GM18867 (cell line): ENCODE data around the gene FOCAD.
A peak's percentile ranks its signal among the peaks of the same experiment; 100 is the strongest.
"Not testable (repeated sequence)": the region's sequence is repeated elsewhere in the genome, so short reads cannot be mapped to it uniquely, and the experiment has no call there.

ENCODE experiments used
- ATAC-seq: cut with Tn5 transposase; IDR thresholded peaks from one replicate; pipeline ENCODE4 v1.9.1; 2021; ENCODE audit warnings: mild to moderate bottlenecking, moderate library complexity; ENCODE audit not compliant: unreplicated experiment

FOCAD gene, protein sequence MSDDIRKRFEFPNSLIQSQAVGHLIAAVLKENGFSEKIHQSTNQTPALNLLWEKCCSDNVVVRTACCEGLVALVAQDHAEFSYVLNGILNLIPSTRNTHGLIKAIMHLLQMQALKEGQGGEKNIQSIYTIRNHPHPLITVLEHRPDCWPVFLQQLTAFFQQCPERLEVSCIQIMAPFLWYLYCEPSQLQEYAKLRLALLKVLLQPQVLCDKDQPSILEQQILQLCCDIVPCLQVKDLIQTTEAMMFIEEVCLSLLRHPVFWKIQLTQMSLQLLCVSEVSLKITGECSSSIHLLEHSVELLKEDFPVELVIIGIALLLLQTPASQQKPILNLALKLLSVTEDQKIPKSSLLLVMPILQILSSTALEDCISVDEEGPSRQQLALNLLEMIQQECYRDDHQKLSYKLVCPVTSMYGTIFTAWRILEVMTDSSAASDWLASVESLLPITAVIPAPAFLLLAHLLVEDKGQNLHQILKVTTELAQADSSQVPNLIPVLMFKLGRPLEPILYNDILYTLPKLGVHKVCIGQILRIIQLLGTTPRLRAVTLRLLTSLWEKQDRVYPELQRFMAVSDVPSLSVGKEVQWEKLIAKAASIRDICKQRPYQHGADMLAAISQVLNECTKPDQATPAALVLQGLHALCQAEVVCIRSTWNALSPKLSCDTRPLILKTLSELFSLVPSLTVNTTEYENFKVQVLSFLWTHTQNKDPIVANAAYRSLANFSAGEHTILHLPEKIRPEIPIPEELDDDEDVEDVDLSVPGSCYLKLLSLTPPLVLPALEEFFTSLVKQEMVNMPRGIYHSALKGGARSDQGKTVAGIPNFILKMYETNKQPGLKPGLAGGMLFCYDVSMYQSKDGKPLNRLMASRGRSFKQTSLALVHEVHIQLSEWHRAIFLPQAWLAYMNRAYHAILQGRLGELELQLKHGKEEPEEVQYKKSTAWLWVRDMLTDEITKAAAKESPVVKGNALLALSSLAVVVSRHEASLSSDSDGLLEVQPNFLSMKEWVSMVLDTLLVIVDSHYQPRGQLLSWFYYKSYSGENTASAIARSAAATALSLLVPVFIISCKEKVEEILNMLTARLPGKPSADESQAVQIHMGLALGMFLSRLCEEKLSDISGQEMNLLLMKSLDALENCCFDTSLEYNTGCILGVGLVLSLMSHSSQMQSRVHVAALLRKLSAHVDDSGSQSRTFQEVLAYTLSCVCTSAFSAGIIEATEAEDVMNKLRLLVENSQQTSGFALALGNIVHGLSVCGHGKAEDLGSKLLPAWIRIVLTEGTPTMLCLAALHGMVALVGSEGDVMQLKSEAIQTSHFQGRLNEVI (N-terminal part only)

DNA sequence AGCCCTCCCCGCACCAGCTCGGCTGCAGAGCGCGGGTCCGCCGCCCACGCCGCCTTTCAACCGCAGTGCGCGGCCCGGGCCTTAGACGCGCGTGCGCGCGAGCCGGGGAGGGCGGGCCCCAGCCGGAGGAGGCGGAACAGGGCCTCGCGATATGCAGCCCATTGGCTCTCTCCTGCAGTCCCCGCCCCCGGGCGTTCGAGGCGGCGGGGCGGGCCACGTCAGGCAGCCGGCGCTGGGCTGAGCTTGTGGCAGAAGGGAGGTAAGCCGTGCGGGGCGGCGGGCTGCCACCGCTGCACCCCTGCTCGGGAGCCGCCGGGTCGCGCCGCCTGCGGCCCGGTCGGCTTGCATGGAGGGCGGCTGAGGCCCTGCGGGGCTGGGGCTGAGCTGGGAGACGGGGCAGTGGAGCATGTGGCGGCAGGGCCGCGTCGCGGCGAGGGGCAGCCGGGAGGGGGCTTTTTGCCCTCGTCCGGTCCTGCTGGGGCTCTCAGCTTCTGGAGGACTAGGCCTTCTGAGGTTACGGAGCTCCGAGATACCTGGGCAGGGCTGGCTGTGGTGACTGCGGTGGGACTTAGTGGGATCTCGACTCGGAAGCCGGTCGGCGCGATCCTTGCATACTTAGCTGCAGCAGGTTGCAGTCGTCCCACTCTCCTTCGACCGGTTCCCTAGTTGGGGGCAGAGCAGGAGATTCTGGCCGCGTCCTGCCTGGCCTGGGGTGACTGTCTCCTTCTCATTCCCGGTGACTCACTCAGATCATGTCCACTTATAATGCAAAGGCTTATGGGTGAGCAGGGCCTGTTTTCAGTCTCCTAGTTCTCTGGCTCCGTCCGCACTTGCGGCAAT is at the start of gene FOCAD:
Gene FOCAD (plus strand): TSS at position 225 of the 840 bp plus-strand sequence. CDS start 31,095 bp downstream, outside the sequence.
- ATAC-seq: peak; percentile 98

DNA sequence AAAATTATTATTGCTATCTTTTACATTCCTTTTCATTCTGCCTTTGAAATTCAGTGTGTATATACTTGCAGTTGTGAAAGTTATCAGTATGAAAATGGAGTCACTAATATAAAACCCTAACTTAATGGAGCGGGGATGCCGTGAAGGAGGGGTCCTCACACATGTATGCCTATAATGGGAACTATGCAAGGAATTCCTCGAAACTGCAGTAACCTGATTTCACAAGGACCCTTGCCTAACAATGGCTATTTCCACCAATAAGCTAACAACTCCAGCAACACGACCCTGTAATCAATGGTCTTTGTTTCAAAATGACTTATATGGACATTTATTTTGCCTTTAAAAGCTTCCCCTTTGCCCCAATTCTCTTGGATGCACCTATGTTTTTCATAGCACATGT is 49.2 kb upstream of the FOCAD start:
- ATAC-seq: no peak

DNA sequence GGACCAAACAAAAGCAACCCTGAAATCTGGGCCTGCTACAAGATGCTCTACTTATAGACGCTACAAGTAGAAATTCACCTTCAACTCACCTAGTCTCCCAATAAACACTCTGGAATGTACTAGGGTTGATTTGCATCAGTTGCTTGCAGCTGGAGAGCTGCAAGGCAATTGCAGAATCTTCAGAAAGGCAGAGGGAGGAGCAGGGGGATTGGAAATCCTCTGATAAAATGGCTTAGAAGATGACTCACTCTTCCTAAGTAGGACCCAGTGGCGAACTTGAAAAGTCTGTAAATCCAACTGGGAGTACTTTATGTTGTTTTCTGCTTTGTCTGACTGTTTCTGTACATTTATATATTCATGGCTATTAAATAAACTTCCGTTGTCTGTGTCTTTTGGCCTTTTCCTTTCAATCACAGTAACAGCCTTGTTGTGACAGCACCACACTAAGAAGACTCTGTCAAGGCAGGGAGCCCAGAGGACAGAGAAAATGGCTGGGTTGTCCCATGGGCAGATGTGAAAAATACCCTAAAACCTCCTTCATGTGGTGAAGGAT is 47.1 kb upstream of the FOCAD start:
- no peak for ATAC-seq

DNA sequence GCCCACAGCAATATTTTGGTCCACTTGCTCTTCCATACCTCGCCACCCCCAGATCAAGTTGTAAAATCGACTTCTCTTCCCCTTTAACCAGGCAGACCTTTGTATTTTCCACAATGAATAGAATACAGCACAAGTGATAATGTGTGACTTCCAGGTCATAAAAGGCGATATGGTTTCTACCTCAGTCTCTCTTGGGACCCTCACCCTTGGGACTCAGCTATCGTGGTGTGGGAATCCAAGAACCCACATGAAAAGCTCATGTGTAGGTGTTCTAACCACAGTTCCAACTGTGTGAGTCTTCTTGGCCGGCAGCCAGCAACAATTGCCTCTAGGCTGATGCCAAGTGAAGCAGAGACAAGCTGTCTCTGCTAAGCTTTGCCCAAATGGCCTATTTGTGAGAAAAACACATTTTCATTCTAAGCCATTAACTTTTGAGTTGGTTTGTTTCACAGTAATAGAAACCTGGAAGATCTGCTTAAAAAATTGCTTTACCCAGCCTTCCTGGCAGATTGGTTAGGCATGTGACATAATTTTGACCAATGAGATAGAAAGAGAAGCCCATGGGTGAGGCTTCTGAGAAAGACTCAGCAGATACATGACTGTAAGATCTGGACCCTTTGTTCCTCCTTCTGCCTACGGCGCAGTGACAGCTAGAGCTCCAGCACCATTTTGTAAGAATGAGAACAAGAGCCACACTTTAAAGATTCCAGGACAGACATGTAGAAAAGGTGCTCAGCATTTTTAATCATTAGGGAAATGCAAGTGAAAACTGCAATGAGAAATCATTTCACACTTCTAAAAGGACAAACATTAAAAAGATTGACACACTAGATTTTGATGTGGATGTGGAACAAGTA is 43.5 kb upstream of the FOCAD start:
- ATAC-seq: peak; percentile 87

DNA sequence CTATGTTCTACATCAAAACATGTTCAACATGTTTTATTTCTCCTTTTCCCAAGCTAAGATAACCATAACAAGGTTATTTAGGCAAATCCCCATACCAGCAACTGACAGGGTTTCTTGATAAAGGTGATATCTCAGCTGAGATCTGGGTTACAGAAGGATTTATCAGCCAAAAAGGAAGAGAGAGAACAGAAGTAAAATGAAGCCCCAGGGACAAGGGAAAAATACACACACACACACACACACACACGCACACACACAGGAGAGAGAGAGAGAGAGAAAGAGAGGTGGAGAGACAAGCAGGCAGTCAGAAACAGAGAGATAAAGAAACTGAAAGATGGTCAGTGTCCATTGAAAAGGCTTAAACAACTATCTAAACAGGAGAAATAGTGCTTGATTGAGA is 42.0 kb upstream of the FOCAD start:
- no peak for ATAC-seq

DNA sequence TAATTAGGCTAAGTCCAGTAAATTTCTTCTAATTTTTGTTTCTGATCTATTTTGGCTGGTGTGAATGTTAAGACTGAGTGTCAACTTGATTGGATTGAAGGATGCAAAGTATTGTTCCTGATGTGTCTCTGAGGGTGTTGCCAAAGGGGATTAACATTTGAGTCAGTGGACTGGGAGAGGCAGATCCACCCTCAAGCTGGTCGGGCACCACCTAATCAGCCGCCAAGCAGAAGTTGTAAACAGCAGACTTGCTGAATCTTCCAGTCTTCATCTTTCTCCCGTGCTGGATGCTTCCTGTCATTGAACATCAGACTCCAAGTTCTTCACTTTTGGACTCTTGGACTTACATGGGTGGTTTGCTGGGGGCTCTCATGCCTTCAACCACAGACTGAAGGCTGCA is 40.4 kb upstream of the FOCAD start:
- no peak for ATAC-seq

DNA sequence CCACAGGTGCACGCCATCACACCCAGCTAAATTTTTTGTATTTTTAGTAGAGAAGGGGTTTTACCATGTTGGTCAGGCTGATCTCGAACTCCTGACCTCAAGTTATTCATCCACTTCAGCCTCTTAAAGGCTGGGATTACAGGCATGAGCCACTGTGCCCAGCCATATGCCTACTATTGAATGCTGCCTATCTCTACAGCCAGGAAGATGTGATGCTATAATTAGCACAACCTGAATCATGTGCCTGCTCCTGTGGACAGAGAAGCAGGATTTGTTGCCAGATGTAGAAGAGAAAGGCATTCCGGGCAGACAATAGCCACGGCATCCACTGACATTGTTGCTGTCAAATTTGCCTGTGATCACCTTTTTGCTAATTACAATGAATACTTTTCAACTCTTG is 37.4 kb upstream of the FOCAD start:
- no peak for ATAC-seq

DNA sequence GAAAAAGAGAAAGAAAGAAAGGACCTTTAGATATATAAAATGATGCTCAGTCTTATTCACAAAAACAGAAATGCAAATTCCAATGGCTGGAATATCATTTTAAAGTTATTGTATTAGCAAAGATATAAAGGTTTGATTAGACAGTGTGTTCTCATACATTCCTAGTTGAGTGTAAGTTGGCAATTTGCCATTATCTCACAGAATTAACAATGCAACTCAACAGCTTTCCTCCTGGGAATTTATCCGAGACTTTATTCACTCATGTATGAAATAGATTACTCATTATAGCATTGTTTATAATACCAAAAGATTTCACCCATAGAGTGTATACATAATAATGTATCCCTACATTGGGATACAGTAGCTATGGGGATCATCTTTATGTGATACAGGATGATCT is 34.7 kb upstream of the FOCAD start:
- no peak for ATAC-seq

DNA sequence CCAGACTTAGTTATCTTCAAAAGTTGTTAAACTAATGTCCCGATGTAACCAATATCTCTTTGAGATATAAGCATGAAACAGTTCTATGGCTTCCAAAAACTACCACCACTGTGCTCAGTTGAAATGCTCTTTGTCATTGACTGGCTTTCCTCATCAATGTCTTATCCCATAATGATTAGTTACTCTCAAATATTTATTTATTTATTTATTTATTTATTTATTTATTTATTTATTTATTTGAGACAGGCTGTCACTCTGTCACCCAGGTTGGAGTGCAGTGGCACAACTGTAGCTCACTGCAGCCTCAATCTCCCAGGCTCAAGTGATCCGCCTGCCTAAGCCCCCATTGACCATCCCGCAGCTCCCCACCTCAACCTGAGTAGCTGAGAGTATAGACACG is 33.7 kb upstream of the FOCAD start:
- no peak for ATAC-seq

DNA sequence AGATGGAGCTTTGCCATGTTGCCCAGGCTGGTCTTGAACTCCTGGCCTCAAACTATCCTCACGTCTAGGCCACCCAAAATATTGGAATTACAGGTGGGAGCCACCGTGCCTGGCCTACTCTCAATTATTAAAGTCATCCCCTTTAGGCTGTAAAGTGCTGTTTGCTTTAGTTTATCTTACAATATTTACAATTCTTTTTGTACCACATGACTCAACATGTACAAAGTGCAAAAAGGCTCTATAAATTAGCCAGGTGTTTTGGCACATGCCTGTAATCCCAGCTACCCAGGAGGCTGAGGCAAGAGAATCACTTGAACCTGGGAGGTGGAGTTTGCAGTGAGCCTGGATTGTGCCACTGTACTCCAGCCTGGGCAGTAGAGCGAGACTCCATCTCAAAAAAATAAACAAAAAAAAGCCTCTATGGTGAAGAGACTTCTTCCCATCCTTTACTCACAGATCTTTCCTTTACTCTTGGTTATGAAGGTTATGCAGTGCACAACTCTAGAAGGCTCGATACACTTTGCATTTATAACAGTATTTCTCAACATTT is 33.2 kb upstream of the FOCAD start:
- no peak for ATAC-seq

DNA sequence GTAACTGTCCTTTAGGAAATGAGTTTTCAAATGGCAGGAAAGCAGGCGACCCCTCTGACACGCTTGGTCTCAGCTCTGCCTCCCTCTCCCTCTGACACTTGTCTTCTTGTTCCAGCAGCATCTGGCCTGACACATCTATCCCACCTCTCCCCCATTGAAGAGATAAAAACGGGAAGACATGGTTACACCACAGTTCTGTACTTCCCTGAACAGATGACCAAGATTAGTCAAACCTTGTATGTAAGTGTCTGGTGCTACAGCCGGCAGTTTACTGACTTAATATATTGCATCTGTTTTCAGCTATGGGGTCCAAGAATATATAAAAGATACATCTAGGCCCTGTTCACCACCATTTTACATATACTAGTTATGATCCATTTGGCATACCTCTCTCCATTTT is 32.1 kb upstream of the FOCAD start:
- ATAC-seq: no peak

DNA sequence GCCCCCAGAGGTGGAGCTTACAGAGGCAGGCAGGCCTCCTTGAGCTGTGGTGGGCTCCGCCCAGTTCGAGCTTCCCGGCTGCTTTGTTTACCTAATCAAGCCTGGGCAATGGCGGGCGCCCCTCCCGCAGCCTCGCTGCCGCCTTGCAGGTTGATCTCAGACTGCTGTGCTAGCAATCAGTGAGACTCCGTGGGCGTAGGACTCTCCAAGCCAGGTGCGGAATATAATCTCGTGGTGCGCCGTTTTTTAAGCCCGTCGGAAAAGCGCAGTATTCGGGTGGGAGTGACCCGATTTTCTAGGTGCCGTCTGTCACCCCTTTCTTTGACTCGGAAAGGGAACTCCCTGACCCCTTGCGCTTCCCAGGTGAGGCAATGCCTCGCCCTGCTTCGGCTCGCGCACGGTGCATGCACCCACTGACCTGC is 25.8 kb upstream of the FOCAD start:
- not testable (repeated sequence) for ATAC-seq

DNA sequence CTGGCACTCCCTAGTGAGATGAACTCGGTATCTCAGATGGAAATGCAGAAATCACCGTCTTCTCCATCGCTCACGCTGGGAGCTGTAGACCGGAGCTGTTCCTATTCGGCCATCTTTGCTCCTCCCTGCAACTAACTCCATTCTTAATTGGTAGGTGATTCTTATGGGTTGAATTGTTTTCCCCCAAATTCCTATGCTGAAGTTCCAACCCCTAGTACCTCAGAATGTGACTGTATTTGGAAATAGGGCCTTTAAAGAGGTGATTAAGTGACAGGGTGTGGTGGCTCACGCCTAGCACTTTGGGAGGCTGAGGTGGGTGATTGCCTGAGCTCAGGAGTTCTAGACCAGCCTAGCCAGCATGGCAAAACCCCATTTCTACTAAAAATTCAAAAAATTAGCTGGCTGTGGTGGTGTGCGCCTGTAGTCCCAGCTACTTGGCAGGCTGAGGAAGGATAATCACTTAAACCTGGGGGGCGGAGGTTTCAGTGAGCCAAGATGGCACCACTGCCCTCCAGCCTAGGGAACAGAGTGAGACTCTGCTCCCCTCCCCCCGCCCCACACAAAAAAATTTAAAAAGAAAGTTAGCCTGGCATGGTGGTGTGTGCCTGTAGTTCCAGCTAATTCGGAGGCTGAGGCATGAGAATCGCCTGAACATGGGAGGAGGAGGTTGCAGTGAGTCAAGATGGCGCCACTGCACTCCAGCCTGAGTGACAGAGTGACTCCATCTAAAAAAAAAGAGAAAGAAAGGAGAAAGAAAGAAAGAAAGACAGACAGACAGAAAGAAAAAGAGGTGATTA is 25.2 kb upstream of the FOCAD start:
- ATAC-seq: no peak

DNA sequence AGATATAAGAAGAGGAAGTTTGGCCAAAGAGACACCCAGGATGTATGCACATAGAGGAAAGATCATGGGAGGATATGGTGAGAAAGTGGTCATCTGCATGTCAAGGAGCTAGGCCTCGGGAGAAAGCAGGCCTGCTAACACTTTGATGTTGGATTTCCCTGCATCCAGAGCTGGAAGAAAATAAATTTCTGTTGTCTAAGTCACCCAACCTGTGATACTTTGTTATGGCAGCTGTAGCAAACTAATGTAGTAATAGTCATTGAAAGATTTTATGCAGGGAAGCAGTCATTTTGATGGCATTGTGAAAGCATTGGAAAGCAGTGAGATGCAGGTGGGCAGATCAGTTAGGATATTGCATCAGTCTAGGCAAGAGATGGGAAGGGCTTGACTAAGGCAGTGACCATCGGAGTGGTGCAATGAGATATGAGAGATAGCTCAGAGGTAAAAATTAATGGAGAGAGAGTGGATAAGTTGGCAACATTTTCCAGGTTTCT is 24.5 kb upstream of the FOCAD start:
- ATAC-seq: no peak

DNA sequence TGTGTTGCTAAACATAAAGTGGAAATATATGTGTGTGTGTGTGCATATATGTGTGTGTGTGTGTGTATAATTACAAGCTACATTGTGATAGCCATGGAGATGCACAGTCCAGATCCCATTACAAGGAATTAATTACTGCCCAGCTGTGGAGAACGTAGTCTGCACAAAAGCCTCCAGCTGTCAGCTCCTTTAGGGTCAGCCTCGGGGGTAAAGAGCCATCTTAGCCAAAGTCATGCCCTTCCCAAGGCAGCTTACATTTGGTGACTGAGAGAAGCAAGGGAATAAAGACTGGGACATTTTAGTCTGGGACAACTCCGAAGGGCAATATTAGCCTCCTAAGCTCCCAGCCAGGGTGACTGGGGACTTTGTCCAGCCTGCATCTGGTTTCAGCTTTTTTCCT is 21.9 kb upstream of the FOCAD start:
- ATAC-seq: no peak

DNA sequence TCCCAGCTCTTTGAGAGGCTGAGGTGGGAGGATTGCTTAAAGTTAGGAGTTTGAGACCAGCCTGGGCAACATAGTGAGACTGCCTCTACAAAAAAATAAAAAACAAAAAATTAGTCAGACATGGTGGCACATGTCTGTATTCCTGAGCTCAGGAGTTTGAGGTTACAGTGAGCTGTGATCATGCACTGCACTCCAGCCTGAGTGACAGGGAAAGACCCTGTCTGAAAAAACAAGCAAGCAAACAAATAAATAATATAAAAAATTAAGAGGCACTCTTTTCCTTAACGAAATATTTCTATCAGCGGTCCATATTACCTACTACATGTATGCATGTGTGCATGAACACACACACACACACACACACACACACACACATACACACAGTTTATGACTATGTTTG is 20.9 kb upstream of the FOCAD start:
- no peak for ATAC-seq

DNA sequence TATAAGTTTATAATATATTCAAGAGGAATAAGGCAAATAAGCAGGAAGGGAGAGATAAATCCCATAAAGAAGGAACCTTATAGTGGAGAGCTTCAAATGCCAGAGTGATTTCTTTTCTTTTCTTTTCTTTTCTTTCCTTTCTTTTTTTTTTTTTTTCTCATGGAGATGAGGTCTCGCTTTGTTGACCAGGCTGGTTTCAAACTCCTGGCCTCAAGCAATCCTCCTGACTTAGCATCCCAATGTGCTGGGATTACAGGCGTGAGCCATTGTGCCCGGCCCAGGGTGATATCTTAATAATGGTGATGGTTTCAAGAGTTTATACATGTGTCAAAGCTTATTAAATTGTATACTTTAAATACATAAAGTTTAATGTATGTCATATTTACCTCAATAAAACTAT is 19.6 kb upstream of the FOCAD start:
- ATAC-seq: no peak

DNA sequence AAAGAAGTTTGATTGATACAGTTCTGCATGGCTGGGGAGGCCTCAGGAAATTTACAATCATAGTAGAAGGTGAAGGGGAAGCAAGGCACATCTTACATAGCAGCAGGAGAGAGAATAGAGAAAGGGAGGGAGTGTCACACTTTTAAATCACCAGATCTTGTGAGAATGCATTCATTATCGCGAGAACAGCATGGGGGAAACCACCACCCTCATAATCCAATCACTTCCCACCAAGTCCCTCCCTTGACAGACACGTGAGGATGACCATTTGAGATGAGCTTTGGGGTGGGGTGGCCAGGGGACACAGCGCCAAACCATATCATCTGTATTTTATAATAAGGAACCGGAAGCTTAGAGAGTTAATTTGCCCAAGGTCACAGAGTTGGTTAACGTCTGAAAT is 13.7 kb upstream of the FOCAD start:
- no peak for ATAC-seq
